Measurements from ENCODE around the gene KIR3DL1. TPM values are rescaled to one million over a fixed set of nuclear protein-coding genes. Genes with fewer than 3 reads are reported as not detected.
"Not testable (repeated sequence)": the region's sequence is repeated elsewhere in the genome, so short reads cannot be mapped to it uniquely, and the experiment has no call there.

Gene KIR3DL1
- polyA plus RNA-seq, 2 of the 4 experiments (the other 2 are of a cell fraction) = not detected

DNA sequence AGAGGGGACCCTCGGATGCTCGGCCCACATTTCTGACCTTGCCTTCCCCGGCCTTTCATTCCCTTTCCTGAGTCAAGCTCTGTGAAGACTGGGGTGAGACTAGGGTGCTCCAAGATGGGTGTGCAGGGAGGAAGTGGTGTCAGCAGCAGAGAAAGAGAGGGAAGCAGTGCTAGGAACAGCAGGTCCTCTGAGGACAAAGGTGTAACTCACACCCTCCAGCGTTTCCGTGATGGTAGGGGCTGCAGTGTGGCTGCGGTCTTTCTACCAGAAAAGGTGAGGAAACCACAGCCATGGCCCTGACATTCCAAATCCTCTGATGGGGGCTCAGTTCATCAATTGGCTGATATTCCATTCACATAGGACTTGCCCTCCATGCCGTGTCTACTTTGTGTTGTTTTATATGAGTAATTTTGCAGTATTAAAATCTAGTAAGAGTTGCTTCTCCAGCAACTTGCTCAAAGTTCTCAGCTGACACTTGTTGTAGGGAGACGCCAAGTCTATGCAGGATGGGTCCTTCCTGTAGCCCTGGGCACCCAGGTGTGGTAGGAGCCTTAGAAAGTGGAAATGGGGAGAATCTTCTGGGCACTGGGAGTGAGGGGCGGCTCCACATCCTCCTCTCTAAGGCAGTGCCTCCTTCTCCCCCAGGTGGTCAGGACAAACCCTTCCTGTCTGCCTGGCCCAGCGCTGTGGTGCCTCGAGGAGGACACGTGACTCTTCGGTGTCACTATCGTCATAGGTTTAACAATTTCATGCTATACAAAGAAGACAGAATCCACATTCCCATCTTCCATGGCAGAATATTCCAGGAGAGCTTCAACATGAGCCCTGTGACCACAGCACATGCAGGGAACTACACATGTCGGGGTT is 1.6 kb downstream of the KIR3DL1 start:
- 22% methylated on average over 15 of the region's 15 CpGs for WGBS (ENCODE audit: missing lambda C conversion rate)
- POLR2A ChIA-PET = no interaction called here
- no peak for ATAC-seq

GRCh38 chr19:54824416-54824815 is 8.1 kb downstream of the KIR3DL1 start:
- ATAC-seq; DNase-seq (ENCODE audit: low read depth in 1 of 2, low spot score in 1 of 2); H3K27ac ChIP-seq; POLR2A ChIA-PET; H3K9me3 ChIP-seq; FAIRE-seq; H3K4me1 ChIP-seq; H3K4me3 ChIP-seq; H3K4me2 ChIP-seq; CTCF ChIA-PET: not testable (repeated sequence)
- WGBS (ENCODE audit: missing lambda C conversion rate) = 2% methylated on average over 4 of the region's 4 CpGs

More for the DNA sequence above, 1.6 kb downstream of the KIR3DL1 start:
- no peak for TF ChIP-seq CHD2 (IDR thresholded peaks at IDR 0.05; ENCODE audit: low read length, partially characterized antibody)
- TF ChIP-seq HEYL (CRISPR knock-in tag; IDR thresholded peaks at IDR 0.05) = no peak
- TF ChIP-seq RCOR1 (IDR thresholded peaks at IDR 0.05; ENCODE audit: low read depth, low read length) = no peak
- no peak for TF ChIP-seq HOXA7 (CRISPR knock-in tag; IDR thresholded peaks at IDR 0.05)
- TF ChIP-seq ZSCAN20 (CRISPR knock-in tag; IDR thresholded peaks at IDR 0.05) = no peak
- no peak for TF ChIP-seq TP53 (CRISPR knock-in tag; IDR thresholded peaks at IDR 0.05)
- no peak for TF ChIP-seq FOXS1 (CRISPR knock-in tag; IDR thresholded peaks at IDR 0.05)
- TF ChIP-seq POLR2AphosphoS2 (conservative IDR thresholded peaks at IDR 0.05; ENCODE audit: low read length) = no peak
- no peak for TF ChIP-seq SMC3 (IDR thresholded peaks at IDR 0.05)
- no peak for FAIRE-seq
- no peak for DNase-seq (ENCODE audit: low read depth in 1 of 2, low spot score in 1 of 2)
- CTCF ChIA-PET = no interaction called here
- H3K4me3 ChIP-seq = no peak overlapping the region
- H3K4me2 ChIP-seq = no peak overlapping the region
- no peaks in the 10 kb centered on the region for H3K4me1 ChIP-seq
- H3K9me3 ChIP-seq = no peaks in the 10 kb centered on the region
- H3K27ac ChIP-seq = no peak overlapping the region

- H3K9me3 ChIP-seq; H3K4me3 ChIP-seq; H3K27ac ChIP-seq; POLR2A ChIA-PET; CTCF ChIA-PET; H3K4me1 ChIP-seq; DNase-seq (ENCODE audit: low read depth in 1 of 2, low spot score in 1 of 2); H3K4me2 ChIP-seq; FAIRE-seq; ATAC-seq: not testable (repeated sequence)
- 1% methylated on average over 7 of the region's 7 CpGs for WGBS (ENCODE audit: missing lambda C conversion rate)
Observed at GRCh38 chr19:54825326-54825725, 9.1 kb downstream of the KIR3DL1 start.

DNA sequence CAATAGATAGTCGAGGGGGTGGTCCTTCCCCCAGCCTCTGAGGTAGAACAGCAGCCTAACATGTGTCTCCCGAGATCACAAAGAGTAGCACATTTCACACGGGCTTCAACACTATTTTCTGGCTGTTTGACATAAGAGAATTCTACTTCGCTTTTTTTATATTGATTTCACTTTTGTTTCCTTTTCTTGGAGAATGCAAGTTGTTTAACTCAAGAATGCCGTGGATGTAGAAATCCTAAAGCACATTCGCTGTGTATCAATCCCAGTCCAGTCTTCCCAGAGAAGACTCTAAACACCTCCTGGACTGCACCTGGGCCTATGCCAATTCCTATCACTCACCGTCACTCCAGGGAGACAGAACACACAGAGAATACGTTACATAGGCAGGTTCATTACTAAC is 11.8 kb downstream of the KIR3DL1 start:
- DNase-seq (ENCODE audit: low read depth in 1 of 2, low spot score in 1 of 2); H3K4me1 ChIP-seq; POLR2A ChIA-PET; H3K4me2 ChIP-seq; ATAC-seq; CTCF ChIA-PET; H3K4me3 ChIP-seq; H3K9me3 ChIP-seq; FAIRE-seq; H3K27ac ChIP-seq: not testable (repeated sequence)
- 3% methylated on average over 8 of the region's 8 CpGs for WGBS (ENCODE audit: missing lambda C conversion rate)

DNA sequence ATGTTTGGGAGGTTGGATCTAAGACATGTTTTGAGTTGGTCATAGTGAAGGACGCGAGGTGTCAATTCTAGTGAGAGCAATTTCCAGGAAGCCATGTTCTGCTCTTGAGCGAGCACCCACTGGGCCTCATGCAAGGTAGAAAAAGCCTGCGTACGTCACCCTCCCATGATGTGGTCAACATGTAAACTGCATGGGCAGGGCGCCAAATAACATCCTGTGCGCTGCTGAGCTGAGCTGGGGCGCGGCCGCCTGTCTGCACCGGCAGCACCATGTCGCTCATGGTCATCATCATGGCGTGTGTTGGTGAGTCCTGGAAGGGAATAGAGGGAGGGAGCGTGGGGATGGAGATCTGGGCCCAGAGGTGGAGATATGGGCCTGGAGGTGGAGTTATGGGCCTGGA is 16.2 kb downstream of the KIR3DL1 start, which contains the start of gene KIR2DS4:
KIR2DS4 (plus strand) TSS at position 181 of the 400 bp plus-strand sequence.
- H3K4me3 ChIP-seq; CTCF ChIA-PET; POLR2A ChIA-PET; H3K27ac ChIP-seq; H3K4me2 ChIP-seq; ATAC-seq; H3K4me1 ChIP-seq; DNase-seq (ENCODE audit: low read depth in 1 of 2, low spot score in 1 of 2); H3K9me3 ChIP-seq; FAIRE-seq: not testable (repeated sequence)
- 74% methylated on average over 13 of the region's 14 CpGs for WGBS (ENCODE audit: missing lambda C conversion rate)

DNA sequence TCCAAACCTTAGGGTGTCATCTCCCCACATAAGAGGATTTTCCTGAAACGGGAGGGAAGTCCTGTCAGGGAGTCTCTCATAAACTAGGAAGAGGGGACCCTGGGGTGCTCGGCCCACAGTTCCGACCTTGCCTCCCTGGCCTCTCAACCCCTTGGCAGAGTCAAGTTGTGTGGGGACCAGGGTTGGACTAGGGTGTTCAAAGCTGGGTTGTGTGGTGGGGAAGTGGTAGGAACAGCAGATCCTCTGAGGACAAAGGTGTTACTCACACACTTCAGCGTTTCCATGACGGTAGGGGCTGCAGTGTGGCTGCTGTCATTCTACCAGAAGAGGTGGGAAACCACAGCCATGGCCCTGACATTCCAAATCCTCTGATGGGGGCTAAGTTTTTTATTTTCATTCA is 18.9 kb downstream of the KIR3DL1 start:
- ATAC-seq; POLR2A ChIA-PET; DNase-seq (ENCODE audit: low read depth in 1 of 2, low spot score in 1 of 2); H3K4me1 ChIP-seq; H3K4me3 ChIP-seq; H3K9me3 ChIP-seq; CTCF ChIA-PET; FAIRE-seq; H3K27ac ChIP-seq; H3K4me2 ChIP-seq: not testable (repeated sequence)
- WGBS (ENCODE audit: missing lambda C conversion rate) = 19% methylated on average over 5 of the region's 5 CpGs

DNA sequence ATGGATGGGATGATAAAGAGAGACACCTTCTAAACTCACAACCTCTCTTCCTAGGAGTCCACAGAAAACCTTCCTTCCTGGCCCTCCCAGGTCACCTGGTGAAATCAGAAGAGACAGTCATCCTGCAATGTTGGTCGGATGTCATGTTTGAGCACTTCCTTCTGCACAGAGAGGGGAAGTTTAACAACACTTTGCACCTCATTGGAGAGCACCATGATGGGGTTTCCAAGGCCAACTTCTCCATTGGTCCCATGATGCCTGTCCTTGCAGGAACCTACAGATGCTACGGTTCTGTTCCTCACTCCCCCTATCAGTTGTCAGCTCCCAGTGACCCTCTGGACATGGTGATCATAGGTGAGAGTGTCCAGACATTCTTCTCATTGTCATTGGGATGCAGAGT is 21.3 kb downstream of the KIR3DL1 start:
- H3K9me3 ChIP-seq; H3K4me1 ChIP-seq; POLR2A ChIA-PET; H3K4me2 ChIP-seq; H3K27ac ChIP-seq; DNase-seq (ENCODE audit: low read depth in 1 of 2, low spot score in 1 of 2); ATAC-seq; FAIRE-seq; H3K4me3 ChIP-seq; CTCF ChIA-PET: not testable (repeated sequence)
- WGBS (ENCODE audit: missing lambda C conversion rate) = 0% methylated on average over 2 of the region's 2 CpGs

DNA sequence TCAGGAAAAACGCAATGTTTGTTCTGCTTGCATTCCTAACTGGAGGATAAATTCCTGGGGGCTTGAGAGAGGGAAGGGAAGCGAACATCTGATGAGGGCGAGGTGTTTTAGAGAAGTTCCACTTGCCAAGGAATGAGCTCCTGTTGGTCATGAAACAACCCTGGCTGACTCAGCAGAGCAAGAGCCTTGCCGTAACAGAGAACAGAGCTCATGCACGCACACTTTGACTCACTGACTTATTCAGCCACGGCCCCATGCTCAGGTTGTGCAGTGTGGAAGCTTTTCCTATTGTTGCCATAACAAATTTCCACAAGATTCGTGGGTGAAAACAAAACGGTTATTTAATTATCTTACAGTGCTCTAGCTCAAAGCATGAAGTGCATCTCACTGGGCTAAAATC is 26.9 kb downstream of the KIR3DL1 start:
- WGBS (ENCODE audit: missing lambda C conversion rate) = 10% methylated on average over 8 of the region's 8 CpGs
- H3K9me3 ChIP-seq; ATAC-seq; POLR2A ChIA-PET; CTCF ChIA-PET; H3K4me1 ChIP-seq; H3K4me3 ChIP-seq; FAIRE-seq; H3K4me2 ChIP-seq; DNase-seq (ENCODE audit: low read depth in 1 of 2, low spot score in 1 of 2); H3K27ac ChIP-seq: not testable (repeated sequence)

- POLR2A ChIA-PET, FAIRE-seq: not testable (repeated sequence)
Observed at GRCh38 chr19:54850061-54850640, 33.9 kb downstream of the KIR3DL1 start, which contains the start of gene KIR3DL2. Gene KIR3DL2, plus strand, starts transcription at chr19:54850443. Its CDS starts 33 bp downstream, at chr19:54850476.

More at GRCh38 chr19:54850061-54850640, 33.9 kb downstream of the KIR3DL1 start, which contains the start of gene KIR3DL2:
- ATAC-seq; H3K9me3 ChIP-seq; H3K27ac ChIP-seq; H3K4me3 ChIP-seq; H3K4me1 ChIP-seq; DNase-seq (ENCODE audit: low read depth in 1 of 2, low spot score in 1 of 2); H3K4me2 ChIP-seq; CTCF ChIA-PET: not testable (repeated sequence)
- WGBS (ENCODE audit: missing lambda C conversion rate) = 71% methylated on average over 16 of the region's 16 CpGs
